Measurements from ENCODE around the gene HADHA. TPM values are rescaled to one million over a fixed set of nuclear protein-coding genes. Genes with fewer than 3 reads are reported as not detected.

Gene HADHA
- total RNA-seq, 1 donor from 2014 or later = 124 TPM

GRCh38 chr2:26144031-26144430 is 100.4 kb downstream of the HADHA start:
- H3K27me3 Mint-ChIP-seq (ENCODE audit: low read depth) = no peaks in the 10 kb centered on the region
- H3K4me1 Mint-ChIP-seq = peaks cover 3% of the 10 kb centered on the region
- no peaks in the 10 kb centered on the region for H3K9me3 Mint-ChIP-seq
- H3K4me3 Mint-ChIP-seq = no peak overlapping the region
- no peaks in the 10 kb centered on the region for H3K36me3 Mint-ChIP-seq (ENCODE audit: low read depth)
- no peak overlapping the region for H3K27ac Mint-ChIP-seq (ENCODE audit: unreplicated experiment)
- DNase-seq (ENCODE audit: low read depth, low spot score) = no peak
- TF ChIP-seq CTCF (conservative IDR thresholded peaks at IDR 0.05) = no peak

- Mint-ChIP-seq H3K36me3 (ENCODE audit: low read depth) (peaks cover 3% of the 10 kb centered on the region), H3K27ac (ENCODE audit: unreplicated experiment) (no peak overlapping the region), H3K27me3 (ENCODE audit: low read depth) (no peaks in the 10 kb centered on the region), H3K9me3 (no peaks in the 10 kb centered on the region), H3K4me1 (peaks cover 10% of the 10 kb centered on the region), H3K4me3 (no peak overlapping the region)
- DNase-seq (ENCODE audit: low read depth, low spot score) = no peak
- no peak for TF ChIP-seq CTCF (conservative IDR thresholded peaks at IDR 0.05)
These were observed 103.2 kb downstream of the HADHA start for GRCh38 chr2:26141145-26141769.

Other genes starting within 250 kb of the HADHA start
- gene RAB10, start 210.5 kb downstream of the HADHA start, total RNA-seq = 112 and 113 TPM in 2 replicates
- gene GAREM2, start 71.5 kb downstream of the HADHA start, total RNA-seq = 21.3 and 21.8 TPM in 2 replicates
- 65.2 and 66.5 TPM in 2 replicates for gene HADHB, start 307 bp upstream of the HADHA start, total RNA-seq
- gene SELENOI, start 101.5 kb upstream of the HADHA start, total RNA-seq = 41.2 and 42.4 TPM in 2 replicates
- gene ADGRF3, start 102.2 kb upstream of the HADHA start, total RNA-seq = 0.44 and 0.77 TPM in 2 replicates
- gene DRC1, start 157.3 kb upstream of the HADHA start, total RNA-seq = 0.30 and 0.45 TPM in 2 replicates
- 0.07 and 0.19 TPM in 2 replicates for gene OTOF, start 233.5 kb upstream of the HADHA start, total RNA-seq

Data from neural crest cell (in vitro differentiated cells).